ENCODE results near the gene KIAA1328.

The KIAA1328 gene

DNA sequence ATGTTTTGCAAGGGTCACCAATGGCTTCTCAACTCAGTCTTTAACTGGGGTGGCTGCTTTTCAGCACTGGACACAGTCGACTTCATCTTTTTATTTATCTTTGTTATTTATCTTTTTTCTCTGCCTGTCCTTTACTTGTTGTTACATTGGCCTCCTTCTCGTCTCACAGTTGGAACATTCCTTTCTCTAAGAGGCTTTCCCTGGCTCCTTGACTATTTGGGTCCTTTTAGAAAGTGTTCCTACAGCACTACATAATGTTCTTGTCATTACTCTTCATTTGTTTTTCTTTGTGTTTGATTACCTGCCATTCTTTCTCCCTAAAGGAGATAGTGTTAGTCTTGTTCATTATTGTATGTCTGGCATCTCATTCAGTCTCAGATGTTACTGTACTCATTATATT, 122.0 kb downstream of the KIAA1328 start:
- DNase-seq (ENCODE audit: low read depth) = no peak

DNA sequence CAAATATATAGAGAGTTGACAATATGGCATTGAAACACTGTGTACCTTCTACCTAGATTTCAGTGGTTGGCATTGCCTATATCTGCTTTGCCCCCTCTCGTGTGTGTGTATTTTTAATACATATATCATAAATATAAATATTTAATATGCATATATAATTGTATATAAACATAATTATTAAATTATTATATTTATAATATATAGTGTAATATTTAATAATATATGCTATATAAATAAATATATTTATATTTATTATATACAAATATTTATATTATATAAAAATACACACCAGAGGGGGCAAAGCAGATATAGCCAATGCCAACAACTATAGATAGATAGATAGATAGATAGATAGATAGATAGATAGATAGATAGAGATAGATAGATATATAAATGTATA, 124.1 kb downstream of the KIAA1328 start:
- DNase-seq (ENCODE audit: low read depth) = no peak

GRCh38 chr18:36960038-36960437, 131.1 kb downstream of the KIAA1328 start:
- no peak for DNase-seq (ENCODE audit: low read depth)

DNA sequence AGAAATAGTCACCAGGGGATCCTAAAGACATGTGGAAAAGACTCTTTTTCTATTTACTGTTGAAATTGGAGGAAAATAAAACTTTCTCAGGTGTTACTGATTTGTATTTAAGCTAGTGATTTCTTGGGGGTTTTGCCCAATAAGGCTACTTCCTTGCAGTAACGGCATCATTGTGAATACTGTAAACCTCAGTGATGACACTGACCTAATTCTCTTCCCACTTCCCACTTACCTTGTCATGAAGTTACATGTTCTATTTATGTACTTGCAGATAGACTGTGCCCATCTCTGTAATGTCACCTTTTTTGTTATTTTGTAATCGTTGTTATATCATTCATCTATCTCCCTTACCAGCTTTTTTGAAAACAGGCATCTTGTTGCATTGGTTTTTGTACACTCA, 134.5 kb downstream of the KIAA1328 start:
- no peak for DNase-seq (ENCODE audit: low read depth)

- no peak for DNase-seq (ENCODE audit: low read depth)
Observed at GRCh38 chr18:36974686-36975085, 145.8 kb downstream of the KIAA1328 start.

DNA sequence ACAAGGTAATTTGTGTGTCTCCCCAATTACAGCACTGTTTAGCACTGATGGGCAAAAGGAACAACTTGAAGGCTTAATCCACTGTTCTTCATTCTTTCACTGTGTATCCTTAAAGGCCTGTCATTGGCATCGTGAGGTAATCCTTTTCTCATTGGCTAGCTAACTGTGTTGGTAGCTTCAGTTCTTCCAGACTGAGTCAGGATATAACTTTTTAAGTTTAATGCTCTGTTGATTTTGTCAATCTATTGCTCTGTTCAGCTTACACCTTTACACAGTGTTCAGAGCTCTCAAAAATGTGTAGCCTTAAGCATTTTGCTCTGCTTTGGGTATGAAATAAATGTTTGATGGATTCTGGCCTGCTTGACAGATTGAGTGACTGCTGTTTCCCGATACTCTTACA, 148.2 kb downstream of the KIAA1328 start:
- no peak for DNase-seq (ENCODE audit: low read depth)

GRCh38 chr18:36993068-36993467, 164.1 kb downstream of the KIAA1328 start:
- peak; percentile 63 for DNase-seq (ENCODE audit: low read depth)

GRCh38 chr18:37006742-37007141, 177.8 kb downstream of the KIAA1328 start:
- DNase-seq (ENCODE audit: low read depth) = no peak

- DNase-seq (ENCODE audit: low read depth) = no peak
Observed at GRCh38 chr18:37012452-37012851, 183.5 kb downstream of the KIAA1328 start.

- DNase-seq (ENCODE audit: low read depth) = peak; percentile 27
Observed at GRCh38 chr18:37019157-37019827, 190.4 kb downstream of the KIAA1328 start.

GRCh38 chr18:37033419-37033818, 204.5 kb downstream of the KIAA1328 start:
- DNase-seq (ENCODE audit: low read depth) = no peak

- DNase-seq (ENCODE audit: low read depth) = no peak
Observed at GRCh38 chr18:37042381-37042780, 213.5 kb downstream of the KIAA1328 start.

- no peak for DNase-seq (ENCODE audit: low read depth)
Observed at GRCh38 chr18:37055137-37055802, 226.3 kb downstream of the KIAA1328 start.

DNA sequence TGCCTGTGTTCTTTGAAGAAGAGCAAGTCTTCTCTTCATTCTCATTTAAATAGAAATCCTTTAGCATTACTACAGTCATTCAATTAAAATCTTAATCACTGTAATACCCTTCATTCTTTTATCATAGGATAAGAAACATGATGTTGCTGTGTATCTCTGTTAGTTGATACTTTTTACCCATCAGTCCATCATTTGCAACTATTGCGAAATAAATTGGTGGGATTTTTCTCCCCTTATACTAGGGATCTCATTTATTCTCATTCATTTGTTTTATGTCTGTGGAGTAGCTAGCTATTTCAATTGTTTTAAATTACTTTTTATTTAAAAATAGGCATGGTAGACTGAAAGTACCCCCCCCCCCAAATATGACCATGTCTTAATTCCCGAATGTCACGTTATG, 235.3 kb downstream of the KIAA1328 start:
- no peak for DNase-seq (ENCODE audit: low read depth)

GRCh38 chr18:37065254-37065653, 236.3 kb downstream of the KIAA1328 start:
- DNase-seq (ENCODE audit: low read depth) = no peak

GRCh38 chr18:37084912-37085311, 256.0 kb downstream of the KIAA1328 start:
- no peak for DNase-seq (ENCODE audit: low read depth)

GRCh38 chr18:37085362-37085761, 256.4 kb downstream of the KIAA1328 start:
- no peak for DNase-seq (ENCODE audit: low read depth)

DNA sequence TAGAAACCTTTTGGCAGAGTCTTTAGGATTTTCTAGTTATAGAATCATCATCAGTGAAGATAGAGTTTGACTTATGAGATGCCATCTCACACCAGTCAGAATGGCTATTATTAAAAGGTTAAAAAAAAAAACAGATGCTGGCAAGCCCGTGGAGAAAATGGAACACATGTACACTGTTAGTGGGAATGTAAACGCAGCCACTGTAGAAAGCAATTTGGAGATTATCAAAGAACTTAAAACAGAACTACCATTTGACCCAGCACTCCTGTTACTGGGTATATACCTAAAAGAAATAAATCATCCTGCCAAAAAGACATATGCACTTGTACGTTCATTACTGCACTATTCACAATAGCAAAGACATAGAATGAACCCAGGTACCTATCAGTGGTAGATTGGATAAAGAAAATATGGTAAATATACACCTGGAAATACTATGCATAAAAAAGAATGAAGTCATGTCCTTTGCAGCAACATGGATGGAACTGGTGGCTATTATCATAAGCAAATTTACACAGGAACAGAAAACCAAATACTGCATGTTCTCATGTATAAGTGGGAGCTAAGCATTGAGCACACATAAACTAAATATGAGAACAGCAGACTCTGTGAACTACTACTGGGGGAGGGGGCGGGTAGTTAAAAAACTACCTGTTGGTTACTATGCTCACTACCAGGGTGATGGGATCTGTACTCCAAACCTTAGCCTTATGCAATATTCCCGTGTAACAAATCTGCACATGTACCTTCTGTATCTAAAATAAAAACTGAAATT, 279.0 kb downstream of the KIAA1328 start:
- no peak for DNase-seq (ENCODE audit: low read depth)

DNA sequence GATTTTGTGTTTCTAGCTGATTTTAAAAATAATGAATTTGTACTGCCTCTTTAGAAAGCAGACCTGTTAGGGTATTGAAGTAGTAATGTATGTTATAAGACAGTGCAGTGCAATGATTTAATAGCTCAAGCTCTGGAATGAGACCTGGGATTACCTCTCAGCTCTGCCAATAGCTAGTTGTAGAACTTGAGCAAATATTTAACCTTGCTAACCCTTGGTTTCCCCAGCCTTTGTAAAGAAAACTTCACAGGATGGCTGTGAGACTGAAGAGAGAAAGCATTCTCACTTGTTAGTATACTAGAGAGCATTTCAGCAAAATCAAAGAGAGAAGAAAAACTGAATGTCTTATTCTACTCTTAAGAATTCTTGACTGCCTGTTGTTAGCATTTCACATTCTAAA, 293.9 kb downstream of the KIAA1328 start:
- DNase-seq (ENCODE audit: low read depth) = no peak

DNA sequence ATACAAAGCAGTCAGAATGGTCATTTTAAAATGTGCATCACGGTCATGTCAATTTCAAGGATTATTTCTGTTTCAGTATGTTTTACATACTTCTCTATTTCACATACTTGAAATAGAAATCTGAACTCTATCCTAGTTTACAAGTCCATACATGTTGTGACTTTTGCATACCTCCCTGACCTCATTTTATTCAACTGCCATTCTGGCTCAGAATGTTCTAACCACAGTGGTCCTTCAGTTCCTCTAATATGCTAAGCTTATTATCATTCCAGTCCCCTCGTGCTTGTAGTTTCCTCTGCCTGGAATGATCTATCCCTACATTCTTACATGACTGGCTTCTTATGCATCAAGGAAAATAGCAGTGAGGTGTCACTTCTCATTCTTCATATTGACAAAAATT, 295.6 kb downstream of the KIAA1328 start:
- peak; percentile 17 for DNase-seq (ENCODE audit: low read depth)

GRCh38 chr18:37135177-37135576, 306.2 kb downstream of the KIAA1328 start:
- no peak for DNase-seq (ENCODE audit: low read depth)

- DNase-seq (ENCODE audit: low read depth) = no peak
Observed at GRCh38 chr18:37138456-37138855, 309.5 kb downstream of the KIAA1328 start.

- DNase-seq (ENCODE audit: low read depth) = no peak
Observed at GRCh38 chr18:37139876-37140275, 310.9 kb downstream of the KIAA1328 start.
